Measurements from ENCODE around the gene ARHGAP29. TPM values are rescaled to one million over a fixed set of nuclear protein-coding genes. Genes with fewer than 3 reads are reported as not detected.

ARHGAP29 gene
- total and polyA plus RNA-seq, 2 donors (not counting 1 experiment from before 2014, with no cell fraction given), result 26.6 to 37.3 TPM

GRCh38 chr1:94227624-94228023, 9.8 kb downstream of the ARHGAP29 start:
- TF ChIP-seq EZH2 (IDR thresholded peaks at IDR 0.05; ENCODE audit: low read length, missing control alignments) (no peak), CTCF (conservative IDR thresholded peaks at IDR 0.05 in 1 of 2, IDR thresholded peaks at IDR 0.05 in 1 of 2; ENCODE audit: low read depth in 1 of 2, low read length in 2 of 2) (no peak)
- H3K9ac ChIP-seq (ENCODE audit: insufficient read depth, low read length), result no peak overlapping the region
- peaks cover 25% of the 10 kb centered on the region for H3K79me2 ChIP-seq (ENCODE audit: control insufficient read depth, insufficient read depth, low read length)
- no peak overlapping the region for H3K27ac ChIP-seq (ENCODE audit: insufficient read depth, low read length)
- no peaks in the 10 kb centered on the region for H3K36me3 ChIP-seq (ENCODE audit: control insufficient read depth, insufficient read depth, low read length)
- no peak overlapping the region for H3K4me3 ChIP-seq (replicated peaks in 1 of 4; ENCODE audit: control extremely low read depth in 1 of 4, insufficient read depth in 1 of 4, low read depth in 3 of 4, low read length in 4 of 4)
- no peaks in the 10 kb centered on the region for H3K4me1 ChIP-seq (ENCODE audit: control insufficient read depth, extremely low read depth, insufficient read depth, low read length)
- no peaks in the 10 kb centered on the region for H4K20me1 ChIP-seq (ENCODE audit: control insufficient read depth, extremely low read depth, insufficient read depth, low read length)
- no peak for DNase-seq (ENCODE audit: low read depth in 2 of 2)
- H3K27me3 ChIP-seq (ENCODE audit: control insufficient read depth, insufficient read depth, low read length), result no peaks in the 10 kb centered on the region
- no peak overlapping the region for H3K4me2 ChIP-seq (ENCODE audit: extremely low read depth, insufficient read depth, low read length)
- no peak overlapping the region for H2AFZ ChIP-seq (ENCODE audit: low read length)
- H3K9me3 ChIP-seq (ENCODE audit: control insufficient read depth, insufficient read depth, low read depth, low read length), result no peaks in the 10 kb centered on the region

- DNase-seq (ENCODE audit: low read depth in 2 of 2), result no peak
- Histone ChIP-seq H3K4me2 (ENCODE audit: extremely low read depth, insufficient read depth, low read length) (no peak overlapping the region), H3K27ac (ENCODE audit: insufficient read depth, low read length) (no peak overlapping the region), H2AFZ (ENCODE audit: low read length) (no peak overlapping the region), H3K36me3 (ENCODE audit: control insufficient read depth, insufficient read depth, low read length) (no peaks in the 10 kb centered on the region), H3K4me1 (ENCODE audit: control insufficient read depth, extremely low read depth, insufficient read depth, low read length) (no peaks in the 10 kb centered on the region), H3K9me3 (ENCODE audit: control insufficient read depth, insufficient read depth, low read depth, low read length) (no peaks in the 10 kb centered on the region), H3K4me3 (replicated peaks in 1 of 4; ENCODE audit: control extremely low read depth in 1 of 4, insufficient read depth in 1 of 4, low read depth in 3 of 4, low read length in 4 of 4) (no peak overlapping the region), H3K27me3 (ENCODE audit: control insufficient read depth, insufficient read depth, low read length) (no peaks in the 10 kb centered on the region), H3K9ac (ENCODE audit: insufficient read depth, low read length) (no peak overlapping the region), H3K79me2 (ENCODE audit: control insufficient read depth, insufficient read depth, low read length) (peaks cover 10% of the 10 kb centered on the region), H4K20me1 (ENCODE audit: control insufficient read depth, extremely low read depth, insufficient read depth, low read length) (no peaks in the 10 kb centered on the region)
- TF ChIP-seq CTCF (conservative IDR thresholded peaks at IDR 0.05 in 1 of 2, IDR thresholded peaks at IDR 0.05 in 1 of 2; ENCODE audit: low read depth in 1 of 2, low read length in 2 of 2) (no peak), EZH2 (IDR thresholded peaks at IDR 0.05; ENCODE audit: low read length, missing control alignments) (no peak)
Observed at GRCh38 chr1:94225845-94226244, 11.5 kb downstream of the ARHGAP29 start.

- peaks cover 6% of the 10 kb centered on the region for H3K36me3 ChIP-seq (ENCODE audit: control insufficient read depth, insufficient read depth, low read length)
- H3K79me2 ChIP-seq (ENCODE audit: control insufficient read depth, insufficient read depth, low read length), result peaks cover 6% of the 10 kb centered on the region
- no peaks in the 10 kb centered on the region for H3K4me1 ChIP-seq (ENCODE audit: control insufficient read depth, extremely low read depth, insufficient read depth, low read length)
Observed at GRCh38 chr1:94218332-94218731, 19.1 kb downstream of the ARHGAP29 start.

More at GRCh38 chr1:94218332-94218731, 19.1 kb downstream of the ARHGAP29 start:
- Histone ChIP-seq H3K4me3 (replicated peaks in 1 of 4; ENCODE audit: control extremely low read depth in 1 of 4, insufficient read depth in 1 of 4, low read depth in 3 of 4, low read length in 4 of 4) (no peak overlapping the region), H2AFZ (ENCODE audit: low read length) (no peak overlapping the region), H3K27me3 (ENCODE audit: control insufficient read depth, insufficient read depth, low read length) (no peaks in the 10 kb centered on the region), H3K27ac (ENCODE audit: insufficient read depth, low read length) (no peak overlapping the region), H3K9me3 (ENCODE audit: control insufficient read depth, insufficient read depth, low read depth, low read length) (no peaks in the 10 kb centered on the region), H4K20me1 (ENCODE audit: control insufficient read depth, extremely low read depth, insufficient read depth, low read length) (no peaks in the 10 kb centered on the region), H3K4me2 (ENCODE audit: extremely low read depth, insufficient read depth, low read length) (no peak overlapping the region), H3K9ac (ENCODE audit: insufficient read depth, low read length) (no peak overlapping the region)
- TF ChIP-seq EZH2 (IDR thresholded peaks at IDR 0.05; ENCODE audit: low read length, missing control alignments) (no peak), CTCF (conservative IDR thresholded peaks at IDR 0.05 in 1 of 2, IDR thresholded peaks at IDR 0.05 in 1 of 2; ENCODE audit: low read depth in 1 of 2, low read length in 2 of 2) (no peak)
- DNase-seq (ENCODE audit: low read depth in 2 of 2), result no peak

Data from fibroblast of lung (primary cell).